ENCODE measurements around the gene TMEM18.
"Not testable (repeated sequence)": the region's sequence is repeated elsewhere in the genome, so short reads cannot be mapped to it uniquely, and the experiment has no call there.

TMEM18 gene

GRCh38 chr2:693606-694005, 16.4 kb upstream of the TMEM18 start:
- DNase-seq (ENCODE audit: low read depth in 2 of 2), result no peak

GRCh38 chr2:692767-693166, 15.6 kb upstream of the TMEM18 start:
- DNase-seq (ENCODE audit: low read depth in 2 of 2), result no peak

- DNase-seq (ENCODE audit: low read depth in 2 of 2), result no peak
These were observed 14.9 kb upstream of the TMEM18 start for GRCh38 chr2:691821-692761.

- DNase-seq (ENCODE audit: low read depth in 2 of 2), result no peak
These were observed 13.6 kb upstream of the TMEM18 start for GRCh38 chr2:690799-691198.

GRCh38 chr2:689877-690510, 12.8 kb upstream of the TMEM18 start:
- no peak for DNase-seq (ENCODE audit: low read depth in 2 of 2)

- no peak for DNase-seq (ENCODE audit: low read depth in 2 of 2)
These were observed 12.0 kb upstream of the TMEM18 start for GRCh38 chr2:689237-689636.

GRCh38 chr2:688504-689076, 11.4 kb upstream of the TMEM18 start:
- DNase-seq (ENCODE audit: low read depth in 2 of 2), result no peak

- no peak for DNase-seq (ENCODE audit: low read depth in 2 of 2)
These were observed 8.2 kb upstream of the TMEM18 start for GRCh38 chr2:685421-685820.

GRCh38 chr2:684913-685312, 7.7 kb upstream of the TMEM18 start:
- DNase-seq (ENCODE audit: low read depth in 2 of 2), result not testable (repeated sequence)

GRCh38 chr2:682226-682625, 5.0 kb upstream of the TMEM18 start:
- DNase-seq (ENCODE audit: low read depth in 2 of 2), result no peak

- no peak for DNase-seq (ENCODE audit: low read depth in 2 of 2)
These were observed 4.1 kb upstream of the TMEM18 start for GRCh38 chr2:681312-681711.

GRCh38 chr2:680496-680895, 3.3 kb upstream of the TMEM18 start:
- no peak for DNase-seq (ENCODE audit: low read depth in 2 of 2)

- no peak for DNase-seq (ENCODE audit: low read depth in 2 of 2)
These were observed 1.8 kb upstream of the TMEM18 start for GRCh38 chr2:678964-679363.

GRCh38 chr2:677959-678550, 849 bp upstream of the TMEM18 start:
- no peak for DNase-seq (ENCODE audit: low read depth in 2 of 2)

GRCh38 chr2:676647-677055, 555 bp downstream of the TMEM18 start:
- DNase-seq (ENCODE audit: low read depth in 2 of 2), result peak in 1 of 2 donors; percentile 96

GRCh38 chr2:675982-676646, 1.1 kb downstream of the TMEM18 start:
- peak; percentile 13 to 15 for DNase-seq (ENCODE audit: low read depth in 2 of 2)

- no peak for DNase-seq (ENCODE audit: low read depth in 2 of 2)
These were observed 1.7 kb downstream of the TMEM18 start for GRCh38 chr2:675460-675859.

- no peak for DNase-seq (ENCODE audit: low read depth in 2 of 2)
These were observed 2.2 kb downstream of the TMEM18 start for GRCh38 chr2:675051-675450.

GRCh38 chr2:674321-674985, 2.8 kb downstream of the TMEM18 start:
- no peak for DNase-seq (ENCODE audit: low read depth in 2 of 2)

GRCh38 chr2:673615-674320, 3.4 kb downstream of the TMEM18 start:
- DNase-seq (ENCODE audit: low read depth in 2 of 2), result no peak

- no peak for DNase-seq (ENCODE audit: low read depth in 2 of 2)
These were observed 4.2 kb downstream of the TMEM18 start for GRCh38 chr2:673016-673415.

All from stimulated activated CD4-positive, alpha-beta T cell treated with anti-CD3 and anti-CD28 coated beads, Interleukin-1b, Interleukin-23, amount 100 ng/mL, for 4 hours (primary cell).